Measurements from ENCODE around the gene MAPK8. TPM values are rescaled to one million over a fixed set of nuclear protein-coding genes. Genes with fewer than 3 reads are reported as not detected.
A peak's percentile ranks its signal among the peaks of the same experiment; 100 is the strongest.

MAPK8 gene
- total RNA-seq, 4 donors from 2014 or later, result 13.6 to 182 (median 41.7) TPM

DNA sequence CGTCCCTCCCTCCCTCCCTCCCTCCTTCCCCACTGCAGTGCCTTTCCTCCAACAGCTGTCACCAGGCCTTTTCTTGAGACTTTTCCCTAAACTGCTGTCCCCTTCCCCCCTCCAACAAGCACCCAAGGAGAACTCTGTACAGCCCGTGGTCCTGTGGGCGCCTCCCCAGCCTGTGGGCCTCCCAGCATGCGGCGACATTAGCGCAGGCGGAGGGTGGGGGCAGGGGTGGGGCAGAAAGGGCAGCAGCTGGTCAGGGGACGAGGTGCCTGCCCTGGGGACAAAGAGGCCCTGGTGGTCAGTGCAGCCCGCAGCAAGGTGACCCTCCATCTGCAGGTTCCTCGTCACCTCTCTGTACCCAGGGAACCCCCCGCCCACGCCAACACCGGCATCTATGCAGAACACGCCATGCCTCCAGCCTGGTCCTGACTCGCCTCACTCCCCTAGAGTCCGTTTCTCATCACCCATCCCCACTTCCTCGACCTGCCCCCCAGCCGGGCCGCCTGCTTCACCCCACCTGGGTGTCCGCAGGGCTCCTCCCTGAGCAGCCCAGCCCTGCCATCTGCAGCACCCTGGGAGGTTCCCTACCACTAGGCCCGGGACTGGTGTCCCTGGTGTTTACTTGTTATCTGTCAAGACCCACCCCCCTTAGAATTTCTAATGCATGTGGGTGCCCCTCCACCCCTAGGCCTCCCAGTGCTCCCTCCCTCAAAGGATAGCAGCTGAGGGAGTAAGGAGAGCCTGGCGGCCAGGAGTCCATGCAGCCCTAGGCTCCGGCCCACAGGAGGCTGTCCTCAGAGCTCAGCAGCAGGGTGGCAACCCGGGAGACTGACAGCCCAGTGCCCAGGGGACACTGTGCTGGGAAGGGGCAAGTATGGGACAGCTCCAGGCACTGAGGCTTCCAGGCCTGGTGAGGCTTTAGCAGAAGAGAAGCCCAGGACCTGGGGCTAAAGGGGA, 150.6 kb downstream of the MAPK8 start:
- TF ChIP-seq, protein P1, sequence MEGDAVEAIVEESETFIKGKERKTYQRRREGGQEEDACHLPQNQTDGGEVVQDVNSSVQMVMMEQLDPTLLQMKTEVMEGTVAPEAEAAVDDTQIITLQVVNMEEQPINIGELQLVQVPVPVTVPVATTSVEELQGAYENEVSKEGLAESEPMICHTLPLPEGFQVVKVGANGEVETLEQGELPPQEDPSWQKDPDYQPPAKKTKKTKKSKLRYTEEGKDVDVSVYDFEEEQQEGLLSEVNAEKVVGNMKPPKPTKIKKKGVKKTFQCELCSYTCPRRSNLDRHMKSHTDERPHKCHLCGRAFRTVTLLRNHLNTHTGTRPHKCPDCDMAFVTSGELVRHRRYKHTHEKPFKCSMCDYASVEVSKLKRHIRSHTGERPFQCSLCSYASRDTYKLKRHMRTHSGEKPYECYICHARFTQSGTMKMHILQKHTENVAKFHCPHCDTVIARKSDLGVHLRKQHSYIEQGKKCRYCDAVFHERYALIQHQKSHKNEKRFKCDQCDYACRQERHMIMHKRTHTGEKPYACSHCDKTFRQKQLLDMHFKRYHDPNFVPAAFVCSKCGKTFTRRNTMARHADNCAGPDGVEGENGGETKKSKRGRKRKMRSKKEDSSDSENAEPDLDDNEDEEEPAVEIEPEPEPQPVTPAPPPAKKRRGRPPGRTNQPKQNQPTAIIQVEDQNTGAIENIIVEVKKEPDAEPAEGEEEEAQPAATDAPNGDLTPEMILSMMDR (IDR thresholded peaks at IDR 0.05), result no peak
- TF ChIP-seq POLR2A (IDR thresholded peaks at IDR 0.05), result no peak
- Histone ChIP-seq H3K9me3 (no peaks in the 10 kb centered on the region), H3K27me3 (no peaks in the 10 kb centered on the region), H3K4me3 (no peak overlapping the region), H3K4me1 (no peaks in the 10 kb centered on the region), H3K36me3 (no peaks in the 10 kb centered on the region), H3K27ac (no peak overlapping the region)
- intact Hi-C loops (cut with DNase I; ENCODE audit: low total_unique reads), result no loop called here
- no peak for DNase-seq

DNA sequence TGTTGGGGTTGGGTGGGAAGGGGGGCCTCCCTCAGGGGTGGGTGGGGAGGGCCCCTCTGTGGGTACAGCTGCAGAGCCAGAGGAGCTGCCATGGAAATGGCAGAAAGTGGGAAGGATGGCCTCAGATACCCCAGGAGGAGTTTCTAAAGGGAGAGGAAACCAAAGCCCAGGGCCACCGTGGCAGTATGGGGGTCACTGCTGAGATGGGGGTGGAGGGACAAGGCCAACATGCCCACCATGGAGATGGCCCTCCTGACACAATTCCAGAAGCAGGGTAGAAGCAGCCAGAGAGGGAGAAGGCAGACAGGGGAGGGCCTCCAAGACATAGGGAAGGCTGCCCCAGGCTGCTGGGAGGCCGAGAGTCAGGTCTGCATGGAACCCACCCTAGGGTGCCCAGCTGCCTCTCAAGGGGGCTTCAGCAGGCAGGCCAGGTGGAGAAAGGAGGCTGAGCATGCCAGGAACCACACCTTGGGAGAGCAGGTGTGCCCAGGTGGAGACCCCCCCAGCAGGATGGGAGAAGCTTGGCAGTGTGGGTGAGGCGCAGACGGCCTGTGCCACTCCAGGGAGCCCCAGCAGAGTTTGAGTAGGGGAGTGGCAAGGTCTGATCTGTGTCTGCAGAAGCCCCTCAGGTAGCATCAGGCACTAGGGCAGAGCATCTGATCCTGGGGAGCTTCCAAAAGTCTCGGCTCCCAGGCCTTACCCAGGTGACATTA, 151.6 kb downstream of the MAPK8 start:
- TF ChIP-seq POLR2A (IDR thresholded peaks at IDR 0.05), result no peak
- TF ChIP-seq, protein P1 (IDR thresholded peaks at IDR 0.05), result no peak
- H3K27me3 ChIP-seq, result no peaks in the 10 kb centered on the region
- H3K4me3 ChIP-seq, result no peak overlapping the region
- H3K9me3 ChIP-seq, result no peaks in the 10 kb centered on the region
- H3K4me1 ChIP-seq, result no peaks in the 10 kb centered on the region
- H3K36me3 ChIP-seq, result no peaks in the 10 kb centered on the region
- no peak overlapping the region for H3K27ac ChIP-seq
- intact Hi-C loops (cut with DNase I; ENCODE audit: low total_unique reads), result no loop called here
- DNase-seq, result no peak

DNA sequence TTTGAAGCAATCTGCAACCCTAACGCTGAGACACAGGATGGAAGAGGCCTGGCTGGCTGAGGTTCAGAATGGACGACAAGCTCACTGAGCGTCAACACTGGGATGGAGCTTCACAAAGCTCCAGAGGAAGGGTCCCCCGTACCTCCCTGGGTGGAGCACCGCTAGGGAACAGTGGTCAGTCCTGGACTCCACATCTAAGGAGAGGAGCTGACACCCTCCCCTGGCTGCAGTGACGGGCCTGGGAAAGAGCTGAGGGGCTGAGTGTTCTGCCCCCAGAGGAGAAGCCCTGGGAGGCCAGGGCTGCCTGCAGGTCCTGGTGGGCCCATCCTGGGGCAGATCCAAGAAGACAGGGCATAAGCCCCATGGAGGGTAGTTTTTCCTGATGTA, 152.2 kb downstream of the MAPK8 start:
- H3K27me3 ChIP-seq, result no peaks in the 10 kb centered on the region
- no peak overlapping the region for H3K27ac ChIP-seq
- no peaks in the 10 kb centered on the region for H3K9me3 ChIP-seq
- intact Hi-C loops (cut with DNase I; ENCODE audit: low total_unique reads), result no loop called here
- no peak for DNase-seq
- H3K36me3 ChIP-seq, result no peaks in the 10 kb centered on the region
- no peak for TF ChIP-seq POLR2A (IDR thresholded peaks at IDR 0.05)
- TF ChIP-seq, protein P1 (IDR thresholded peaks at IDR 0.05), result no peak
- no peaks in the 10 kb centered on the region for H3K4me1 ChIP-seq
- H3K4me3 ChIP-seq, result no peak overlapping the region

DNA sequence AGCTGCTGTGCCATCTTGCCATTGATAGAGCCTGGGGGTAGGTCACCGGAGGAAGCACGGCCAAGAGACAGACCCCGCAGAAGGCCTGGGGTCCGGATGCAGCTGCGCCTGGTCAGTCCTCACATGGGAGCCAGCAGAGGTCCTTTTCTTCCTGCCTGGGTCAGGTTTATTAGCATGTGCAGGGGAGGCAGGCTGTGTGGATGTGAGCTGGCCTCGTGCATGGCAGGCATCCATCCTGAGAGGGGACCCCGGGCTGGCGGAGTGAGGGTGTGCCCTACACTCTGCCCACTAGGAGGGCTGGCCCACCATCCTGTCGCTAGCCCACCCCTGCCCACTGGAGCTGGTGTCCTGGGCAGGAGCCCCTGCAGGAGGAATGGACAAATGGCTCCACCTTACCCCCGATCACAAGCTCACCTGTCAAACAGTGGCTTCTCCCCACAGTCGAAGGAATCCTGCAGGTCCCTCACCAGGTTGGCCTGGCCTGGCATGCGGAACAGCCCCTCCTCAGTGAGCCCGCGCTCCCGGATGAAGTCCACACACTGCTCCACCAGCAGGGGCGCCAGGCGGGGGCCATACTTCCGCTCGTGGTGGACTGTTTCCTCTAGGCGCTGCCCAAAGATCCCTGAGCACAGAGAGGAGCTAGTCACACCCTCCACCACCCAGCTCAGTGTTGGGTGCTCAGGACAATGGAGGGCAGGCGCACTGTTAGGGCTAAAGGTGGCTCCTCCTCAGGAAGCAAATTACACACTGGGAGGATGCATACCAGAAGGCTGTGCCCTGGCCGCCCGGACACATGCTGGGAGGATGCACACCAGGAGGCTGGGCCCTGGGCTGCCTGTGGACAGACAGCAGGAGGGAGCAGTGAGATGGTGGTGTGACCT, 153.0 kb downstream of the MAPK8 start:
- H3K4me1 ChIP-seq, result peaks cover 0 to 2% of the 10 kb centered on the region in 2 donors
- H3K27me3 ChIP-seq, result no peaks in the 10 kb centered on the region
- H3K4me3 ChIP-seq, result no peak overlapping the region
- H3K27ac ChIP-seq, result no peak overlapping the region
- H3K36me3 ChIP-seq, result no peaks in the 10 kb centered on the region
- no peaks in the 10 kb centered on the region for H3K9me3 ChIP-seq
- intact Hi-C loops (cut with DNase I; ENCODE audit: low total_unique reads), result no loop called here
- TF ChIP-seq POLR2A (IDR thresholded peaks at IDR 0.05), result no peak
- TF ChIP-seq, protein P1 (IDR thresholded peaks at IDR 0.05), result no peak
- peak in 1 of 2 donors; percentile 8 for DNase-seq
